Gastroesophageal sphincter (tissue), 3 donors: ENCODE measurements around the gene SLC39A1.

Experiments
- POLR2A ChIP-seq, 2 donors: fragments of 450-650 bp; IDR thresholded peaks; one replicate each; pipeline ENCODE4 v1.6.1; 2017; ENCODE audit warnings: antibody characterized with exemption in 2 of 2, mild to moderate bottlenecking in 2 of 2, moderate library complexity in 1 of 2
- TF ChIP-seq, protein P1 (sequence below), 4 experiments: fragments of 200-600 bp in 2 of 4; fragments of 450-650 bp in 2 of 4; sonication (generic) in 1 of 4; IDR thresholded peaks; one replicate each; pipeline ENCODE4 v1.5.1; 2017 to 2019; ENCODE audit warnings: antibody characterized with exemption in 4 of 4, mild to moderate bottlenecking in 2 of 4, moderate library complexity in 2 of 4

GRCh38 chr1:153978274-153978909 lies 15.1 kb upstream of the SLC39A1 start:
- TF ChIP-seq, protein P1, sequence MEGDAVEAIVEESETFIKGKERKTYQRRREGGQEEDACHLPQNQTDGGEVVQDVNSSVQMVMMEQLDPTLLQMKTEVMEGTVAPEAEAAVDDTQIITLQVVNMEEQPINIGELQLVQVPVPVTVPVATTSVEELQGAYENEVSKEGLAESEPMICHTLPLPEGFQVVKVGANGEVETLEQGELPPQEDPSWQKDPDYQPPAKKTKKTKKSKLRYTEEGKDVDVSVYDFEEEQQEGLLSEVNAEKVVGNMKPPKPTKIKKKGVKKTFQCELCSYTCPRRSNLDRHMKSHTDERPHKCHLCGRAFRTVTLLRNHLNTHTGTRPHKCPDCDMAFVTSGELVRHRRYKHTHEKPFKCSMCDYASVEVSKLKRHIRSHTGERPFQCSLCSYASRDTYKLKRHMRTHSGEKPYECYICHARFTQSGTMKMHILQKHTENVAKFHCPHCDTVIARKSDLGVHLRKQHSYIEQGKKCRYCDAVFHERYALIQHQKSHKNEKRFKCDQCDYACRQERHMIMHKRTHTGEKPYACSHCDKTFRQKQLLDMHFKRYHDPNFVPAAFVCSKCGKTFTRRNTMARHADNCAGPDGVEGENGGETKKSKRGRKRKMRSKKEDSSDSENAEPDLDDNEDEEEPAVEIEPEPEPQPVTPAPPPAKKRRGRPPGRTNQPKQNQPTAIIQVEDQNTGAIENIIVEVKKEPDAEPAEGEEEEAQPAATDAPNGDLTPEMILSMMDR (IDR thresholded peaks at IDR 0.05): no peak
- TF ChIP-seq POLR2A (IDR thresholded peaks at IDR 0.05): no peak
